Smooth muscle cell (in vitro differentiated cells): ENCODE measurements around the gene PCYT2. TPM values are rescaled to one million over a fixed set of nuclear protein-coding genes. Genes with fewer than 3 reads are reported as not detected.

Experiments used
- DNase-seq: peaks from one replicate; lab custom pipeline; 2025; ENCODE audit not compliant: unreplicated experiment; lab: John Stamatoyannopoulos, UW
- H2AFZ ChIP-seq: fragments of 200-600 bp; sonication (generic); 2 replicates; pipeline ENCODE4 v1.6.0; 2016; ENCODE audit warnings: antibody characterized with exemption, low read depth, mild to moderate bottlenecking
- H3F3A ChIP-seq: fragments of 200-600 bp; sonication (generic); 2 replicates; pipeline ENCODE4 v1.6.0; 2017; ENCODE audit warnings: antibody characterized with exemption, low read depth
- H3K27ac ChIP-seq: fragments of 200-600 bp; sonication (generic); 2 replicates; pipeline ENCODE4 v1.5.1; 2016; ENCODE audit warnings: low read depth, mild to moderate bottlenecking
- H3K27me3 ChIP-seq: fragments of 200-600 bp; sonication (generic); 2 replicates; pipeline ENCODE4 v1.6.1; 2016; ENCODE audit warnings: low read depth, mild to moderate bottlenecking
- H3K36me3 ChIP-seq: fragments of 200-600 bp; sonication (generic); 2 replicates; pipeline ENCODE4 v1.5.1; 2016; ENCODE audit warnings: low read depth
- H3K4me1 ChIP-seq: fragments of 200-600 bp; sonication (generic); 2 replicates; pipeline ENCODE4 v1.5.1; 2016; ENCODE audit warnings: low read depth
- H3K4me2 ChIP-seq: fragments of 200-600 bp; sonication (generic); 2 replicates; pipeline ENCODE4 v1.6.0; 2016; ENCODE audit warnings: mild to moderate bottlenecking
- H3K4me3 ChIP-seq: fragments of 200-600 bp; sonication (generic); 2 replicates; pipeline ENCODE4 v1.5.1; 2016; ENCODE audit warnings: mild to moderate bottlenecking
- H3K79me2 ChIP-seq: fragments of 200-600 bp; sonication (generic); 2 replicates; pipeline ENCODE4 v1.6.0; 2016; ENCODE audit warnings: low read depth, mild to moderate bottlenecking
- H3K9ac ChIP-seq: fragments of 200-600 bp; sonication (generic); 2 replicates; pipeline ENCODE4 v1.6.0; 2016; ENCODE audit warnings: low read depth
- H3K9me3 ChIP-seq: fragments of 200-600 bp; sonication (generic); replicated peaks from 2 replicates; pipeline ENCODE4 v1.5.1; 2016; ENCODE audit warnings: low read depth
- H4K20me1 ChIP-seq: fragments of 200-600 bp; sonication (generic); 2 replicates; pipeline ENCODE4 v1.6.0; 2016; ENCODE audit warnings: low read depth
- CTCF ChIP-seq: fragments of 200-600 bp; sonication (generic); IDR thresholded peaks from 2 replicates; pipeline ENCODE4 v1.5.1; 2017; ENCODE audit warnings: borderline replicate concordance, mild to moderate bottlenecking, antibody characterized with exemption; ENCODE audit not compliant: insufficient read depth, poor library complexity, severe bottlenecking
- WGBS: methylation state at CpG from one replicate; pipeline ENCODE4 v1.1.7; 2016; ENCODE audit warnings: low lambda C conversion rate; 5-methylcytosine and 5-hydroxymethylcytosine counted together
- polyA plus RNA-seq: library from polyadenylated mRNA; unstranded; fragments of >200 nt; fragmentation: Nextera tagmentation; extraction: Ambion mirVana; gene quantifications from 2 replicates; pipeline ENCODE4 v1.2.1, GENCODE V29; 2016
- total RNA-seq: library from RNA; depleted of rRNA; stranded (reverse); fragments of >200 nt; gene quantifications from 2 replicates; pipeline ENCODE4 v1.2.3, GENCODE V29; 2014

The PCYT2 gene
- total and polyA plus RNA-seq, 2 experiments from 2014 or later, result 11.4 to 50.6 TPM

- Histone ChIP-seq H3K27ac (no peak overlapping the region), H4K20me1 (peaks cover 22% of the 10 kb centered on the region), H3K36me3 (no peaks in the 10 kb centered on the region), H3K9me3 (no peaks in the 10 kb centered on the region), H3K27me3 (no peaks in the 10 kb centered on the region), H3K79me2 (no peaks in the 10 kb centered on the region), H3K4me3 (no peak overlapping the region), H3K4me1 (peaks cover 3% of the 10 kb centered on the region), H2AFZ (no peak overlapping the region), H3K9ac (no peak overlapping the region), H3K4me2 (no peak overlapping the region), H3F3A (peaks cover 10% of the 10 kb centered on the region)
- 95% methylated on average over 10 of the region's 10 CpGs for WGBS
- TF ChIP-seq CTCF, result no peak
- DNase-seq, result no peak
Measured at GRCh38 chr17:81903415-81903831, 7.8 kb downstream of the PCYT2 start.

- H3K4me1 ChIP-seq, result peaks cover 3% of the 10 kb centered on the region
- H3K4me2 ChIP-seq, result peak overlapping the region; percentile 95
- no peak for TF ChIP-seq CTCF
- H3K27ac ChIP-seq, result no peak overlapping the region
- H4K20me1 ChIP-seq, result peaks cover 28% of the 10 kb centered on the region
- H3K4me3 ChIP-seq, result peak overlapping the region; percentile 48
- H3K9ac ChIP-seq, result no peak overlapping the region
- no peaks in the 10 kb centered on the region for H3K36me3 ChIP-seq
- H3K9me3 ChIP-seq, result no peaks in the 10 kb centered on the region
- peaks cover 16% of the 10 kb centered on the region for H3F3A ChIP-seq
- 61% methylated on average over 33 of the region's 47 CpGs for WGBS
- H3K79me2 ChIP-seq, result no peaks in the 10 kb centered on the region
- no peaks in the 10 kb centered on the region for H3K27me3 ChIP-seq
- no peak overlapping the region for H2AFZ ChIP-seq
- no peak for DNase-seq
Measured at GRCh38 chr17:81902653-81903414, 8.4 kb downstream of the PCYT2 start.

- TF ChIP-seq CTCF, result no peak
- Histone ChIP-seq H3K4me3 (peak within 1 kb of the TSS; percentile 48), H3K79me2 (no peaks in the 10 kb centered on the region), H4K20me1 (peaks cover 28% of the 10 kb centered on the region), H3K27ac (no peak within 1 kb of the TSS), H3K36me3 (no peaks in the 10 kb centered on the region), H3K4me1 (peaks cover 3% of the 10 kb centered on the region), H3K4me2 (peak within 1 kb of the TSS; percentile 95), H3K9me3 (no peaks in the 10 kb centered on the region), H3K27me3 (no peaks in the 10 kb centered on the region), H3F3A (peaks cover 23% of the 10 kb centered on the region), H2AFZ (no peak within 1 kb of the TSS), H3K9ac (no peak within 1 kb of the TSS)
- WGBS, result 4% methylated on average over 38 of the region's 79 CpGs
- DNase-seq, result no peak
Measured at GRCh38 chr17:81902023-81902652, 9.1 kb downstream of the PCYT2 start, which contains the start of gene NPB. NPB (plus strand) TSS chr17:81902238; CDS start chr17:81902278, 40 bp downstream.
